Vagina (tissue), 2 donors: ENCODE results near the gene HNRNPDL. TPM values are rescaled to one million over a fixed set of nuclear protein-coding genes. Genes with fewer than 3 reads are reported as not detected.
A peak's percentile ranks its signal among the peaks of the same experiment; 100 is the strongest.

Experiments
- DNase-seq, 2 donors: peaks; one replicate each; pipeline ENCODE4 v3.0.0-alpha.2; 2017; ENCODE audit errors: extremely low spot score in 2 of 2
- H3K27ac ChIP-seq: fragments of 200-600 bp; sonication (generic); one replicate; pipeline ENCODE4 v1.5.1; 2019
- H3K27me3 ChIP-seq: fragments of 200-600 bp; sonication (generic); one replicate; pipeline ENCODE4 v1.5.1; 2019
- H3K36me3 ChIP-seq, 2 donors: fragments of 200-600 bp; sonication (generic); one replicate each; pipeline ENCODE4 v1.5.1; 2017 to 2019
- H3K4me1 ChIP-seq: fragments of 200-600 bp; sonication (generic); one replicate; pipeline ENCODE4 v1.5.1; 2019
- H3K4me3 ChIP-seq, 2 donors: fragments of 200-600 bp; sonication (generic); 1 replicate in 1 of 2; 2 replicates in 1 of 2; pipeline ENCODE4 v1.5.1; 2016 to 2019
- H3K9me3 ChIP-seq: fragments of 200-600 bp; sonication (generic); one replicate; pipeline ENCODE4 v1.5.1; 2019
- POLR2A ChIP-seq, 2 donors: fragments of 450-650 bp; IDR thresholded peaks; one replicate each; pipeline ENCODE4 v1.6.1; 2017; ENCODE audit warnings: antibody characterized with exemption in 2 of 2, mild to moderate bottlenecking in 2 of 2, moderate library complexity in 2 of 2
- POLR2AphosphoS5 ChIP-seq, 2 donors: sonication (generic); formaldehyde crosslinking; IDR thresholded peaks; one replicate each; pipeline ENCODE4 v1.9.0; 2017; ENCODE audit warnings: antibody characterized with exemption in 2 of 2, mild to moderate bottlenecking in 2 of 2, low read depth in 1 of 2; ENCODE audit not compliant: insufficient read depth in 1 of 2
- intact Hi-C: fragments of 100-400 bp; cut with DNase I; formaldehyde crosslinking; loops from one replicate; pipeline ENCODE4 v1.15.1; 2023
- total RNA-seq: library from RNA; depleted of rRNA; stranded (reverse); fragments of >200 nt; gene quantifications from one replicate; pipeline ENCODE4 v1.2.3, GENCODE V29; 2016
- TF ChIP-seq, protein P1 (sequence below), 3 experiments: fragments of 450-650 bp in 2 of 3; fragments of 200-600 bp in 1 of 3; sonication (generic) in 1 of 3; IDR thresholded peaks; one replicate each; pipeline ENCODE4 v1.5.1; 2017 to 2019; ENCODE audit warnings: antibody characterized with exemption in 3 of 3, mild to moderate bottlenecking in 2 of 3, moderate library complexity in 2 of 3

Gene HNRNPDL
- total RNA-seq, 1 donor from 2014 or later: 189 TPM

GRCh38 chr4:82433791-82434190 lies 3.5 kb upstream of the HNRNPDL start:
- intact Hi-C loops: no loop called here
- Histone ChIP-seq H3K27ac (no peak overlapping the region), H3K9me3 (no peaks in the 10 kb centered on the region), H3K36me3 (no peaks in the 10 kb centered on the region), H3K27me3 (no peaks in the 10 kb centered on the region), H3K4me3 (no peak overlapping the region), H3K4me1 (peaks cover 29% of the 10 kb centered on the region)
- no peak for DNase-seq
- TF ChIP-seq, protein P1, sequence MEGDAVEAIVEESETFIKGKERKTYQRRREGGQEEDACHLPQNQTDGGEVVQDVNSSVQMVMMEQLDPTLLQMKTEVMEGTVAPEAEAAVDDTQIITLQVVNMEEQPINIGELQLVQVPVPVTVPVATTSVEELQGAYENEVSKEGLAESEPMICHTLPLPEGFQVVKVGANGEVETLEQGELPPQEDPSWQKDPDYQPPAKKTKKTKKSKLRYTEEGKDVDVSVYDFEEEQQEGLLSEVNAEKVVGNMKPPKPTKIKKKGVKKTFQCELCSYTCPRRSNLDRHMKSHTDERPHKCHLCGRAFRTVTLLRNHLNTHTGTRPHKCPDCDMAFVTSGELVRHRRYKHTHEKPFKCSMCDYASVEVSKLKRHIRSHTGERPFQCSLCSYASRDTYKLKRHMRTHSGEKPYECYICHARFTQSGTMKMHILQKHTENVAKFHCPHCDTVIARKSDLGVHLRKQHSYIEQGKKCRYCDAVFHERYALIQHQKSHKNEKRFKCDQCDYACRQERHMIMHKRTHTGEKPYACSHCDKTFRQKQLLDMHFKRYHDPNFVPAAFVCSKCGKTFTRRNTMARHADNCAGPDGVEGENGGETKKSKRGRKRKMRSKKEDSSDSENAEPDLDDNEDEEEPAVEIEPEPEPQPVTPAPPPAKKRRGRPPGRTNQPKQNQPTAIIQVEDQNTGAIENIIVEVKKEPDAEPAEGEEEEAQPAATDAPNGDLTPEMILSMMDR (IDR thresholded peaks at IDR 0.05): no peak
- no peak for TF ChIP-seq POLR2A (IDR thresholded peaks at IDR 0.05)
- TF ChIP-seq POLR2AphosphoS5 (IDR thresholded peaks at IDR 0.05; ENCODE audit: insufficient read depth in 1 of 2, low read depth in 1 of 2): no peak

GRCh38 chr4:82432596-82432995 lies 2.3 kb upstream of the HNRNPDL start:
- Histone ChIP-seq H3K27me3 (no peaks in the 10 kb centered on the region), H3K4me1 (peaks cover 38% of the 10 kb centered on the region), H3K36me3 (no peaks in the 10 kb centered on the region), H3K4me3 (no peak overlapping the region), H3K9me3 (no peaks in the 10 kb centered on the region), H3K27ac (no peak overlapping the region)
- intact Hi-C loops: no loop called here
- TF ChIP-seq, protein P1 (IDR thresholded peaks at IDR 0.05): no peak
- TF ChIP-seq POLR2AphosphoS5 (IDR thresholded peaks at IDR 0.05; ENCODE audit: insufficient read depth in 1 of 2, low read depth in 1 of 2) (no peak), POLR2A (IDR thresholded peaks at IDR 0.05) (no peak)
- no peak for DNase-seq

DNA sequence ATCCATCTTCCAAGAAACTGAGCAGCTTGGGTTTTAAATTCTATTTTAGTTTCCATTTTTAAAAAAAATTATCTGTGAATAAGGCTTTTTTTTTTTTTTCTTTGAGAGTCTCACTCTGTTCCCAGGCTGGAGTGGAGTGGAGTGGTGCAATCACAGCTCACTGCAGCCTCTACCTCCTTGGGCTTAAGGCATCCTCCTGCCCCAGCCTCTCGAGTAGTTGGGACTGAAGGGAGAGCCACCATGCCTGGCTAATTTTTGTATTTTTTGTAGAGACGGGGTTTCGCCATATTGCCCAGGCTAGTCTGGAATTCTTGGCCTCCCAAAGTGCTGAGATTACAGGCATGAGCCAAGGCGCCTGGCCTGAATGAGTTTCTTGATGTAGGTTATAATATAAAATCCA lies 1.6 kb upstream of the HNRNPDL start:
- Histone ChIP-seq H3K36me3 (peaks cover 0 to 3% of the 10 kb centered on the region in 2 donors), H3K27ac (no peak overlapping the region), H3K27me3 (no peaks in the 10 kb centered on the region), H3K4me1 (peaks cover 39% of the 10 kb centered on the region), H3K4me3 (peak overlapping the region in 1 of 2 donors; percentile 67), H3K9me3 (no peaks in the 10 kb centered on the region)
- intact Hi-C loops: no loop called here
- TF ChIP-seq POLR2A (IDR thresholded peaks at IDR 0.05) (no peak), POLR2AphosphoS5 (IDR thresholded peaks at IDR 0.05; ENCODE audit: insufficient read depth in 1 of 2, low read depth in 1 of 2) (no peak)
- TF ChIP-seq, protein P1 (IDR thresholded peaks at IDR 0.05): no peak
- DNase-seq: no peak

DNA sequence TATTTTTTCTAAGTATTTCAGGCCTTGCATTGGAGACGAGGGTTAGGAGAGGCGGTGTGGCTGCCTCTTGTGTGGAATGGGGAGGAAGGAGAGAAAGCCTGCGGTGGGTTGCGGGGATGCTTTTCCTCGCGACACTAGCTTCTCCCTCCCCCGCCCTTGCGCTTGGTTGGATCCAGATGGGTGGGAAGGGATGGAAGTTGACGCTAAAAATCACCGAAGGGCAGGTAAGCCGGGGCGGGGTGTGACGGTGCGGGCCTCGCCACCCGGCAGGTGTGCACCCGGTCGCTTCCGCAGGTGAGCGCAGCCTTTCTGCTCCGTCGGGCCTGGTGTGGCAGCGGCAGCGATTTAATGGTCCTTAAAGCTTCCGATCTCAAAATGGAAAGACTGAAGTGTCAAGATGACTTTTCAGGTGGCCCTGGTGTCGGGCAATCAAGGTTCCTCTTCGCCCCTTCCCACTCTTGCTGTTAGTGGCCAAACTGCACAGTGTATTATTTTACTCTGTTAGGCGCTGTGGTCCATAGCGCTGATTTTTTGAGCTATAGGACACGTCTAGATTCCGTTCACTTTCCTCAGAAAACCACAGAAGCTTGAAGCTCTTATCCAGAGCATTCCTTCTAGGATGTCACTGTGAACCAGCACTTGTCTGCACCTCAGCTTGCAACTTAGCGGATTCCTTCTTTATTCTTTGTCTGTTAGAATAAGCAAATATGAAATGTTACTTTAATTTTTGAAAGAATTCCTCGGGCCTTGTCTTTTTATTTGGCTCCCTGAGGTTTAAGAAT lies 893 bp upstream of the HNRNPDL start:
- Histone ChIP-seq H3K36me3 (peaks cover 0 to 10% of the 10 kb centered on the region in 2 donors), H3K27me3 (no peaks in the 10 kb centered on the region), H3K27ac (peak overlapping the region; percentile 99), H3K9me3 (no peaks in the 10 kb centered on the region), H3K4me3 (peak overlapping the region; percentile 57 to 67), H3K4me1 (peaks cover 46% of the 10 kb centered on the region)
- TF ChIP-seq, protein P1 (IDR thresholded peaks at IDR 0.05): no peak
- TF ChIP-seq POLR2A (IDR thresholded peaks at IDR 0.05) (no peak), POLR2AphosphoS5 (IDR thresholded peaks at IDR 0.05; ENCODE audit: insufficient read depth in 1 of 2, low read depth in 1 of 2) (no peak)
- peak in 1 of 2 donors; percentile 91 for DNase-seq
- intact Hi-C loops: no loop called here

- Histone ChIP-seq H3K4me3 (peak overlapping the region; percentile 57 to 67), H3K36me3 (peaks cover 0 to 24% of the 10 kb centered on the region in 2 donors), H3K9me3 (no peaks in the 10 kb centered on the region), H3K4me1 (peaks cover 50% of the 10 kb centered on the region), H3K27ac (peak overlapping the region; percentile 99), H3K27me3 (no peaks in the 10 kb centered on the region)
- TF ChIP-seq, protein P1 (IDR thresholded peaks at IDR 0.05): no peak
- no peak for TF ChIP-seq POLR2A (IDR thresholded peaks at IDR 0.05)
- no peak for TF ChIP-seq POLR2AphosphoS5 (IDR thresholded peaks at IDR 0.05; ENCODE audit: insufficient read depth in 1 of 2, low read depth in 1 of 2)
- no peak for DNase-seq
- intact Hi-C loops: loop anchor here (1.0 kb wide), 1 partner anchor 55 kb away; no protein-coding TSS in a partner anchor
These were observed 502 bp downstream of the HNRNPDL start for GRCh38 chr4:82429728-82430192.
